ENCODE data around the gene YBEY.
"Not testable (repeated sequence)": the region's sequence is repeated elsewhere in the genome, so short reads cannot be mapped to it uniquely, and the experiment has no call there.

YBEY gene

GRCh38 chr21:46304955-46305354 is 18.8 kb downstream of the YBEY start:
- DNase-seq: no peak

- no peak for DNase-seq
Observed at GRCh38 chr21:46307625-46308024, 21.5 kb downstream of the YBEY start.

- no peak for DNase-seq
Observed at GRCh38 chr21:46308431-46308830, 22.3 kb downstream of the YBEY start.

GRCh38 chr21:46310260-46310659 is 24.1 kb downstream of the YBEY start:
- not testable (repeated sequence) for DNase-seq

- DNase-seq: no peak
Observed at GRCh38 chr21:46311568-46311967, 25.4 kb downstream of the YBEY start.

GRCh38 chr21:46312949-46313348 is 26.8 kb downstream of the YBEY start:
- DNase-seq: no peak

GRCh38 chr21:46314441-46315020 is 28.4 kb downstream of the YBEY start:
- DNase-seq: no peak

- DNase-seq: no peak
Observed at GRCh38 chr21:46316708-46317324, 30.7 kb downstream of the YBEY start.

- DNase-seq: no peak
Observed at GRCh38 chr21:46317710-46318463, 31.7 kb downstream of the YBEY start.

GRCh38 chr21:46318464-46318845 is 32.3 kb downstream of the YBEY start:
- no peak for DNase-seq

- DNase-seq: no peak
Observed at GRCh38 chr21:46319186-46319585, 33.0 kb downstream of the YBEY start.

GRCh38 chr21:46320331-46320801 is 34.2 kb downstream of the YBEY start:
- no peak for DNase-seq

- no peak for DNase-seq
Observed at GRCh38 chr21:46322351-46323226, 36.4 kb downstream of the YBEY start.

GRCh38 chr21:46323227-46323709 is 37.1 kb downstream of the YBEY start:
- DNase-seq: no peak

GRCh38 chr21:46323710-46324389 is 37.7 kb downstream of the YBEY start, which contains the start of the genes C21orf58 and PCNT:
Gene C21orf58 (minus strand): TSS chr21:46323870. CDS start chr21:46322738, 1,132 bp downstream.
Gene PCNT (plus strand): TSS chr21:46324156. CDS start chr21:46324229, 73 bp downstream.
- DNase-seq: peak; percentile 95

GRCh38 chr21:46324390-46325072 is 38.4 kb downstream of the YBEY start:
- peak; percentile 32 for DNase-seq

- DNase-seq: no peak
Observed at GRCh38 chr21:46325073-46325912, 39.2 kb downstream of the YBEY start.

- no peak for DNase-seq
Observed at GRCh38 chr21:46326110-46326703, 40.1 kb downstream of the YBEY start.

- no peak for DNase-seq
Observed at GRCh38 chr21:46327711-46328110, 41.6 kb downstream of the YBEY start.

GRCh38 chr21:46328151-46328550 is 42.0 kb downstream of the YBEY start:
- DNase-seq: no peak

Data from DMS 273 treated with DMSO at 0.1 percent for 48 hours (cell line).